Left forelimb (tissue), 1 donor: ENCODE data around the gene STRA6.

Experiments
- DNase-seq: peaks from one replicate; pipeline ENCODE4 v3.0.0-alpha.2; 2018; ENCODE audit warnings: low spot score

The STRA6 gene

DNA sequence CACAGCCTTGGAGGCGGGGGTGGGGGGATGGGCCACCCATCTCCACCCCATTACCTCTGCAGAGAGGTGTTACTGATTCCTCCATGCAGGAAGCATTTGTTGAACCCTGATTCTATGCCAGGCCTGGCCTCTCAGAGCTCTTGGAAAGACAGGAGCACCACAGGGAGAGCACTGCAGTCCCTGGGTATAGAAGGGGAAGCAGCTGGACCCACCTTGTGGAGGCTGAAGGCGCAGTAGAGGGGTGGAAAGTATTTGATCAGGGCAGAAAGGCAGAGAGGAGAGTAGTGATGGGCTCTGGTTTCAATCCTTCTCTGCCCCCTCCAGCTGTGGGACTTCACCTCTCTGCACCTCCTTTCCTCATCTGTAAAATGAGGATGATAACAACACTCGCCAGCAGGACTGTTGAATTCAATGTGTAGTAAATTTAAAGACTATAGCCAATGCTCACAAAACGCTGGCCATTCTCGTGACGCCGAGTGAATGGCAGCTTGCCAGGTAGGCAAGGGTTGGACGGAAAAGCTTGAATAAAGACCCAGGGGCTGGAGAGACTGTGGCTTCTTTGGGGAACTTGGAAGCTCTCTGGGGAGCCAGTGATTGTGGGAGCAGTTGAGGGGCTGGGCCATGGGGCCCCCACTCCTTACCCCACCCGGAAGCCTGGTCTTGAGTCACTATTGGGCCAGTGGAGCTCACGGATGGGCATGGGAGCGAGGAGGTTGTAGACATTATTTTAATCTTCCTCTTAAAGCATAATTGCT lies 25.6 kb upstream of the STRA6 start:
- DNase-seq = no peak

DNA sequence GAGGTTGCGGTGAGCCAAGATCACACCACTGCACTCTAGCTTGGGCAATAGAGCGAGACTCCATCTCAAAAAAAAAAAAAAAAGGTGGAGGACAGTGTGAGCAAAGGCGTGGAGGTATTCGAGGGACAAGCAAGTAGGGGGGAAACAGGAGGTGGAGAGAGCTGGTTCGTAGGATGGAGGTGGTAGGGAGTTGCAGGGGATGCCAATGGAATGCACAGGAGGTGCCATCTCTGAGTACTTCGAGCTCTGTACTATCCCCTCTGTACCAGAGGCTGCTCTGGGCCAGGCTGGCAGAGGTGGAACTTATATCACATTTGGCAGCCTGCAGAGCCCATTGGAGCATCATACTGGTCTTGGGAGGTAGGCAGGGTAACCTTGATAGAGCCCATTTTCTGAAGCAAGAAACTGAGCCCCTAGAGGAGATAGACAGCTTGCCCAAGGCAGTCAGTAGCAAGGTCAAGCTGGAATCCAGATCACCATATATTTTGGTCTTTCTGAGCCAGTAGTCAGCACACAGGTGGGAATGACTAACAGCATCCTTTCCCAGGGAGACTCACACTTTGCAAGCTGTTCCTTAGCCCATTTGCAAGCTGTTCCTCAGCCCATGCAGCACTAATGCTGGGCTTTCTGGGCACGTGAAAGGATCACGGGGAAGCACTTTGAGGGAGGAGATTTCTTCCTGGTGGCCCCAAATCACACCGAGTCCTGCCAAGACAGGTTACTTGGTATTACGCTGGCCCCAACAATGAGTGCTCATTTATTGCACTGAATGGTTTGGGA lies 24.4 kb upstream of the STRA6 start:
- DNase-seq = no peak

DNA sequence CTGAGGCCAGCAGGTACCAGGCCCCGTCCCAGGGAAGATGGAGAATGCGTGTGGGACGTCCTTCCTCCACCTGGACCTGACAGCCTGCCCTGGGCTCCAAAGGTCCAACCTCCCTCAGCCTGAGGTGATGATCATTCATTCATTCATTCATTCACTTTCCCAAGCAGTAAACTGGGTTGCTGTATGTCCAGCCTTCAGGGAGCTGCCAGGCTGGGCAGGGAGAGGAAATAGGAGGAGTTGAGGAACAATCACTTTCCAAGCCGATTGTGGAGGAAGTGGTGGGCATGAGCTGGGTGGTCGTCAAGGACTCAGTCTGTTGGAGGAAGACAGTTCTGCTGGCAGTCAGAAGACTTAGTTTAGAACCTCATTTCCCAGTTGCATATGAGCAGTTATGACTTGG lies 23.3 kb upstream of the STRA6 start:
- no peak for DNase-seq

DNA sequence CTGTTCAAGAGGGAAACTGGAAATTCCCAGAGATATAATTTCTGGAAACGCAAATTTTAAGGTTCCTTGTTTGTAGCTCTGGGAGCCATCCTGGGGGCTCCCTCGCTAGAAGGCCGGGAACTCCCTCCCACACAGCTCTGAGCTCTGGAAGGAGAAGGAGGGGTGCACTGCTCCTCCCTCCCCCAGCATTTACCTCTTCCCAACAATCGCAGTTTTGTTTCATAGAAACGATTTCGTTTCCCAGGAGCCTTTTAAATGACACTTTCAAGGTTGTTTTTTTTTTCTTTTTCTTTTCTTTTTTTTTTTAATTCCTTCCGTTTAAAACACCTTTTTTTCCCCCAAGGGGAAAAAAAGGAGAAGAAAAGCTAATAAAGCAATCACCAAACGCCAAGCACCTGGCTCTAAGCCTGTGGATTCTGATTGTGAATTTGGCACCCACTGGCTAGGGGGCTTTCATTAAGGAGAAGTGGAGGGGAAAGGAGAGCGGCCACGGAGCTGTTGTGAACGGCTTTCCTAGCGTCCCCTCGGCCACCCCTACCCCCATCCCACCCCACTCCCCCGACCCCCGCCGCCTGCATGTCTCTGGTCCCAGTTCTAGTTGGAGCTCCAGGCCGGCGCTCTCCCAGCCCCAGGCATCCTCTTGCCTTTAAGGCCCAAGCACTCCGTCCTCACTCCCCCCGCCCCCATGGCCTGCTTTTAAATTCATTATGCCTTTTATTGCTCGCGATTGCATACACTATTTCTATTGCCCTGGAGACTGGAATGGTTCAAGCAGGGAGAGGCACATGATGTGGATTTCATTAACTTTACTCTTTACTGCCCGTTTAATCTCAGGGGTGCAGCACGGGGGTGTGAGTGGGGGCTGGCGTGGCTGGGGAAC lies 19.9 kb upstream of the STRA6 start:
- no peak for DNase-seq

DNA sequence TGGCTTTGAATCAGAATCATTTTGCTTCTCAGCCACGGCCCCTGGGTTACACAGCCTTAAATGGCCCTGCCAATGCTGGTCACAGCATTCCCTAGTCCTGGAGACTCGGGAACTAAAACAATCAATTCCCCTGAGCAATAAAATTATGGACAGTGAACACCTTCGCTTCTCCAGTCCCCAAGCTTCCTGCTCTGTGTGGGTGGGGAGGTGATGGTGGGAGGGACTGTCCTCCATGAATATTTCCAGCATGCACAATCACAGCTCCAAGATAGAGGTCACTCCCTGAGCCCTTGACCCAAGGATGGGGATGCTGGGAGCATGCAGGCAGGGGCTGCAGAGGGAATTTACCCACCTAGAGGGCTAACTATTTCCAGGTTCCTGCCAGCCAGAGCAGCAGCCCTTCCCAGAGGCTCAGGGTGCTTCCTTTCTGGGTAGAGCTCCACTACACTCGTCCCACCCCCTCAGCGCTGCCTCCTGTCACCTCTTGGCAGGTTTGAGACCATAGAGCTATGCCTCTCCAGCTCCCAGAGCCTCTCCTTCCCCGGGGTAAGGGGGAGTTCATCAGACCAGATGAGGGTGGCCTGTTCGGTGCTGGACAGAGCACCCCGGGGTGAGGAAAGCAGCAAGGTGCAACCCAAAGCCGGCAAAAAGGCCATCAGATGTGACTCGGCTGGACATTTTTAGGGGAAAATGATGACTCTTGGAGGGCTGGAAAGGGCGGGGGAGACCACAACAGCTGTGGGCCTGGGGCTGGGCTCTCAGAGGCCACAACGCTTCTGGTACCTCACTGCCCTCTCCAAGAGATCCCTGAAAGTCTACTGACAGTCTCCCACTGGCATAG lies 19.0 kb upstream of the STRA6 start:
- no peak for DNase-seq

DNA sequence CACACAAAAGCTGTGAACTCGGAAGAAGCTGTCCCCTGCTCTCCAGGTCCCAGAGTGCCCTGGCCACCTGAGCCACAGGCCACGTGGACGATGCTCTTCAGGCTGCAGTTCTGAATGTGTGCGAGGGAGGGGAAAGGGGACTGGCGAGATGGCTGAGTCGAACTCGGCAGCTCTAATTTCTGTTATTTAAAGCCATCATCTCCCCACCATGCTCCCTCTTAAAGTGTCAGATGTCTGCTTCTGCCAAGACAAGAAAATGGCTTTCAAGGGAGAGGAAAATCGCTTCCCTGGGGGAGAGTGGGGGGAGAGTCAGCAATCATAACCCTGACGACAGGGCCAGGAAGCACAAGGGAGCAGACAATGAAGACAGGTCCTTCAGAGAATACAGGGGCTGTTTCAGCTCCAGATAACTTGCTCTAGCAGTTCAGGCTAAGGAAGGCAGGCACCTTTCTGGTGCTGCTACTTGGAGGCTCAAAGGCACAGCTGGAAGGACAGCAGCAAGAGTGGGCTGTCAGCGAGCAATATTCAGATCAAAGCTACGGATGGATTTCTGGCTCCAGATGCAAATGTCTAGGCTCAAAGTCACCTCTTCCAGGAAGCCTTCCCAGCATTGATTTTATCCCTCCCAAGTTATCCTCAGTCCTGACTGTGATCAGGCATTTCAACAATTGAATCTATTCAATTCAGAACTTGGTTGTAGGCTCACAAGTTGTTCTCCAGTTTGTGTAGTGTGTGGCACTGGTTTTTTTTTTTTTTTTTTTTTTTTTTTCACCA lies 18.1 kb upstream of the STRA6 start:
- no peak for DNase-seq

DNA sequence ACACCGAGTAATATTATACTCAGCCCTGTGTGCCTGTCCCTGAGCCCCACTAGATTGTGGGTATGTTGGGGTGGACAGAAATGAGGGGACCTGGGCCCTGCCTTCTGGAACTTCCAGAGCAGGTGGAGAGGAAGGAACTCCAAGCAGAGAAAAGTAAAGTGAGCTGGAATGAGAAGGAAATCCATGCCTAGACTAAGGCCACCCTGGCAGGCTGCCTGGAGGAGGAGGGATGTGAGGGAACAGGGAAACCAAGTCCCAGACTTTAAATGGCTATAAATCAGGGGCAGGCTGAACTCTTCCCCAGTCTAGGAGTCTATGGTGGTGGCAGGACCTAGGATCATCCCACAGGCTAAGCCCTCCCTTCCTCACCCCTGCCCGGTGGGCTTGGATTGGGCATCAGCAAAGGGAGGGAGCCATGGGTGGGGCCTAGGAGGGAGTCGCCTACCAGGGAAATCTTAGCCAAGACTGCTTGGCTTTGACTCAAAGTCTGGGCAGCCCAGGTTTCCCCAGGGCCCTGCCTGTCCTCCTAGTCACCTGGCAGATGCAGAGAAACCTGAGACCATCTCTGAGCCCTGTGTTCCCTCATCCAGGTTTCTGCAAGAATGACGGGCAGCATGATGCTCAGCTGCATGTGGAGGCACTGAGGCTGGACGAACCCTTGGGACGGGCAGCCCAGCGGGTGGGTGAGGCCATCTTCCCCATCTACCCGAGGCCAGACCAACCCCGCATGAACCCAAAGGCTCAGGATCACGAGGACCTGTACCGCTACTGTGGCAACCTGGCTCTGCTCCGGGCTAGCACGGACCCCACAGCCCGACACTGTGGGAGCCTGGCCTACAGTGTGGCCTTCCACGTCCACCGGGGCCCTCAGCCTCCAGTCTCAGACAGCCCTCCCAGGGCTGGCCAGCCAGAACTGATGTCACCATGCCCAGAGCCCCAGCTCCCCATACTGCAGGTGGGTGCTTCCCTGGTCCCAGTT lies 15.6 kb upstream of the STRA6 start:
- no peak for DNase-seq

DNA sequence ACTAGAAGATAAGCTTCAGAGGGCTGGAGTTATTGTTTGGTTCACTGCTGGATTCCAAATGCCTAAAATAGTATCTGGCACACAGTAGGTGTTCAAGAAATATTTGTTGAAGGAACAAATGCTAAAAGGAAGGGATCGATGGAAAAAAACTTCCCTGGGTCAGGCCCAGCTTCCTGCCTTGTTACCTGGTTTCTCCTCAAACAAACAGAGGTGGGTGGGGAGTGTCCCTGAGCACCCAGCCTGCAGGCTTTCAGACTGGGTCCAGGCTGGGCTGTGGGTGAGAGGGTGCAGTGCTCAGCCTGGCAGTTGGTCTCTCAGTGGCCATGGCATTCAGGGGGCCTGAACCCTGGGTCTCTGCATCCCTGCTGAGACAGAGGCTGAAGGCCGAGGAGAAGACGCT lies 14.4 kb upstream of the STRA6 start:
- DNase-seq = no peak

DNA sequence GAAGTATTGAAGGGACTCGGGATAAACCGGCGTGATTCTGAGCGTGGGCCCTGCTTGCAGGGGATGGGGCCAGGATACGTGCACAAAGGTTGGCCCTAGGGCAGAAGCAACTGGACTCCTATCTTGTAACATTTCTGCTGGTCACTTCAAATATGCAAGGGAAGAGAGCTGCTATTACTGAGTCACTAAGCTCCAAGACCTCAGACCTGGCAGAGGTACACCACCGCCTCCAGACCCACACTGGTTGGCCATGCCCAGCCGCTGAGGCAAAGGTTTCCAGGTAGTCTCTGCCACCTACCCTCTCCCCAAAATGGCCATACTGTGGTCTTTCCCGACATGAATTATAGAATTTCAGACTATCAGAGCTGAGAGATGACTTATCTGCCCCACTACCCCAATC lies 13.4 kb upstream of the STRA6 start:
- DNase-seq = no peak

DNA sequence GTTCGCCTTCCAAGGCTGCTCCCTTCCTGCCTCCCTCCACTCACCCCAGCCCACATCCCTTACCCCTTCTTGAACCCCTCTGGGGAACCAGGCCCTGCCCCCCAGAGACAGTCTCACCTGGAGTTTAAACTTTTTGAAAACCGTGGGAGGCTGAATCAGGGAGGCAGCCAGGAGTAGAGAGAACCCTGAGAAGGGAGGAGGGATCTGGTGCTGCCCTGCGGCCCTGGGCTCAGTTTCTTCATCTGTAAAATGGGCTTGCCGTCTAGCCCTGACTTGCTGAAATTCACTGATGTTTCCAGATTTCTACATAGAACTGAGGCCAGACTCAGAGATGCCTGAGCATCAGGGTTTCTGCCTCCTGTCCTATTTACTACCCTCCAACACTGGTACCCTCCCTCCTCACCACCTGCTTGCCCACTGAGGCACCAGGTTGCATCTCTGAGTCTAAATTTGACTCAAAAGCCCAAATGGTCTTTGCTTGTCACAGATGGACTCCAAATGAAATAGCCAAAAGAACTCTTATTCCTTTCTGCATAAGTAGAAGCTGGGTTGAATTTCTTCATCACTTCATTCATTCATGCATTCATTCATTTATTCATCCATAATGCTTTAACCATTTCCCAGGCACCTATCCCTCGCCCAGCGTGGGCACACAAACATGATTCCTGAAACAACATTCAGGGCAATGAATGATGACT lies 11.9 kb upstream of the STRA6 start:
- no peak for DNase-seq

DNA sequence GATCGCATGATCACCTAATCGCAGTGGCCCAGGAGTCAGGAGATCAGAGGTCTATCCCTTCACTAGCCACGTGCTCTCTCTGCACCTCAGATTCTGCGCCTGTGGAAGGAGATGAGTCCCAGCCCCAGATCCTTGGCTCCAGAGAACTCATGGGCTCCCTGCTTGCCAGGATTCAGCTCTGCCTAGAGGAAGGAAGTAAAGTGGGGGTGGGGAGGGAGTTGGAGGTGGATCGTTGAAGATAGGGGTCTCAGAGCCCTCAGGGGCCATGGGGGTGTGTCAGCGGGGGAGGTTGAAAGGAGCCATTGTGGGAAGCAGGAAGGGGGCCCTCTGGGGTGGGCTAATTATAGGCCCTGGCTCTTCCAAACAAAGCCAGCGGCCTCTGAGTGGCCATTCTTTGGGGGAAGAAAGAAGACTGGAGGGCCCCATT lies 11.3 kb upstream of the STRA6 start:
- DNase-seq = no peak

DNA sequence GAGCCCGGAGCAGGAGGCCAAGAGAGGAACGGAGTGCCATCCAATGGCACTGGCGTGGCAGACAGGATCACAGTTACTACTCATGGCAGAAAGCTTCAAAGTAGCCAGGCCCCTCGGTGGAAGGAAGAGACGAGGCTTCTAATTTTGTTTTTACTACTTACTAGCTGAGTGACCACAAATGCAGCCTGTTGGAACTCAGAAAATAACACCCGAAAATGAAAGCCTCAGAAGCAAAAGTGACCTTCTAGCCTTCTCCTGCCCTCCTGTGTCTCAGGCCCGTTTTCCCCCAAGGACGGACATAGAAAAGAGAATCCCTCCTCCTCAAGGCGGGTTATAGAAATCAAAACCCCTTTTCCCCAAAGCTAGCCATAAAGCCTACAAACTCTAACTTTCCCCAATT lies 9.9 kb upstream of the STRA6 start:
- DNase-seq = no peak

DNA sequence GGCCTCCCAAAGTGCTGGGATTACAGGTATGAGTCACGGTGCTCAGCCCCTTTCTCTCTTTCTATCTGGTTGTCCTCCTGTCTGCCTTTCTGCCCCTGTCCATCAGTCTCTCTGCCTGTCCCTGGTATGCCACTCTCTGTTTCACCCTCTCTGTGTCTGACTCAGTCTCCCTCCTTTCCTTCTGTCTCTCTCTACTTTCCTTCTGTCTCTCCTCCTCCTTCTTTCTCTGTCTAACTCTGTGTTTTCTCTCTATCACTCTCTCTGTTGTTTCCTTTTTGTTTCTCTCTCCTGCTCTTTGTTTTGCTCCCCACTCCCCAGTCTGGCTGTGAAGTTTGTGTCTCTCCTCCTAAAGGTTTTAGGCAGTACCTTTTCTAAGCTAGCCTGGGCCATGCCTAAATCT lies 9.1 kb upstream of the STRA6 start:
- no peak for DNase-seq

DNA sequence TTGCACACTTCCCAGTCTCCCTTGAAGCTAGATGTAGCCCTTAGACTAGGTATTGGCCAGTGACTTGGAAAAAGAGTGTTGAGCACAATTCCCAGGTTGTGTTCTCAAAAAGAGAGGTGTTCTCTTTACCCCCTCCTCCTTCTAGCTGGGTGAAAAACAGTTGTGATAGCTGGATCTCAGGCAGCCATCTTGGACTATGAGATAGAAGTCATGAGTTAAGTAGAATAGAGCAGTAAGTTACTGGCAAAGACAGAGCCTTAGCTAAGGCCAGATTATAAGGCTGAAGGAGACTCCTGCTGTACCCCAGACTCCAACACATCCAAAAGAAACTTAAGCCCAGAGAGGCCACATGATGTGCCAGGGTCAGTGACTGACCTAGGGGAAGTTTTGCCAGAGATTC lies 8.1 kb upstream of the STRA6 start:
- DNase-seq = no peak

DNA sequence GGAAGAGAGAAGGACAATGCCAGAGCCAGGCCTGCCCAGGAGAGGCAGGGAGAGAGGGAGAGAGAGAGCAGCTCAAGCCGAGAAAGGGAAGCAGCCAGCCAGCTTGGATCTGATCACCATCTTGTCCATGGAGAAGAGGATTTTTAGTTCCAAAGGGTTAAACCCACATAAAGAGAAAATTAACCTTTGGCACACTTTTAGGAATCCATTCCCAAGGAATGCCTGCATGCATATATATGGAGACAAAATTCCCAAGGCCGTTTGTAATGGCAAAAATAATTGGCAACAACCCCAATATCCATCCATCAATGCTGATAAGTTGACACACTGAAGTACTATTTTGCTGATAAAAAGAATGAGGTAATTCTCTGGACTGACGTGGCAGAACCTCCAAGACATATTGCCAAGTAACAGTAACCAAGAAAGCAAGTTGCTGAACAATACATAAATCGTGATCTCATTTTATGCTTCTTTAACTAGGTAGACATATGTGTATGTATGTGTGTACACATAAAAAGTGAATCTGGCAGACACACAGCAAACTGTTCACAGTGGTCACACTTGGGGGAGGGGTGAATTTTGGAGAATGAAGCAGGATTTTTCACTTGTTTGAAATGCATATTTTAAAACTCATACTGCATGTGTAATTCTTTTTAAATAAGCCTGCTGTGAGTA lies 7.5 kb upstream of the STRA6 start:
- no peak for DNase-seq

DNA sequence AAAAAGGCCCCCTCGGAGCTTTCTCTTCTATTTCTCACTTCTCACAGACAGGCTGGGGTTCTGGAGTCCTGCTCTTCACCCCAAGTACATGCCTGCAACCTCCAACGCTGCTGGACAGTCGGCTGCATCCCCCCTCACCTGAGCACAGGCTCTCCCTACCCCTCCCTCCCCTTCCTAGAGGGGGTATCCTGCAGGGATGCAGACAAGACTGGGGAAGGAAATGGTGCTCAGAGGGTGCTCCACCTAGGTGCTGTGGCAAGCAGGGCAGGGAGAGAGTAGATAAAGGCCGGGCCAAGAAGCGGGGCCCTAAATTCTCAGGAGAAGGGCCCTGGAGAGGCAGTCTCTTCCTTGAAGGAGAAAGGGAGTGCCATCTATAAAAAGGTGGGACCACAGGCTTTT lies 7.0 kb upstream of the STRA6 start:
- no peak for DNase-seq

DNA sequence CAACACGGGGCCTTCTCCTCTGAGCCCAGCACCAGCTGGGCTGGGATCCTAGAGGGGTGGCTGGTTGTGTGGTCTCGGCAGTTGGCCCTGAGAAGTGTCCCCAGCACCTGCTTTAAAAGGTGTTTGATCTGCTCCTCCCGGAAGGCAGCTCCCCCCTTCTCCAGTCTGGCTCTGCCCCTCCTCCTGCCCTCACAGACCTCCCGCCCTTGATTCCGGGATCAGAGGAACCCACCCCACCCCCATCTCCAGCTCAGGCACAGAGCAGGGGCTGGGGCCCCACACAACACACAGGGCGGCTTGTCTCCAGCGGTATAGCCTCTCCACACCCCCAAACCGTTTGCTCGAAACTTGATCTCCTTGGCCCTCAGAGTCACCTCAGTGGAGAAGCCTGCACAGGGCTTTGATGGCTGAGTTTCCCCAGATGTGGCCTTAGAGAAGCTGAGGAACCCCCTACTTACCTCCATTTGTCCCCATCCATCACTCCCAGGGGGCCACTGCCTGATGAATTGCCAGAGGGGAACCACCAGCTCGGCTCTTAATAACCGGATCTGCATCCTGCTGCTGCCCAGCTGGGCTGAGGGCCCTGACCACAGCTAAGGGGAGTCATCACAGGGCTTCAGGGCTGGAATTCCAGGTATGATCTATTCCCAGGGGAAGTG lies 6.4 kb upstream of the STRA6 start:
- no peak for DNase-seq

DNA sequence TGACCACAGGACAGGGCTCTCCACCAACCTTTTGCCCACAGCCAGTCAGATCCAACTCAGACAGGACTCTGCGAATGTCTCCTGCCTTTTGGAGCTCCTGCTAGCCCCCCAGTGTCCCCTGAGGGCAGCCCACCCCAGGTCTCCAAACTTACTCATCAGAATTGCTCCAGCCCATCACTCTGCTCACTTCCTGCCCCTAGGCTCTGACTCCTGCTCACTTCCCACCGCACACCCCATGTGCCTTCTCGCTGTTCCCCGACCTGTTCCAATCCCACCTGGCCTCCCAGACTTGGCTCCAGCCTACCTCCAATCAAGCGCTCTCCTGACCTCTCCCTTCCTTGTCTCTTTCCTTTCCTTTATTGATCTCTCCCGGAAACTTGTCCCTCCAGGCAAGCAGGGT lies 5.9 kb upstream of the STRA6 start:
- DNase-seq = no peak
